ENCODE results near the gene CMTR1. TPM values are rescaled to one million over a fixed set of nuclear protein-coding genes. Genes with fewer than 3 reads are reported as not detected.

Gene CMTR1
- total RNA-seq, 1 donor from 2014 or later: 33.6 TPM

Other genes with a start within 250 kb of the CMTR1 start
- 15.3 TPM for gene TBC1D22B, start 175.4 kb upstream of the CMTR1 start, total RNA-seq
- gene TMEM217, start 175.1 kb upstream of the CMTR1 start, total RNA-seq: 0.55 TPM
- gene RNF8, start 79.2 kb upstream of the CMTR1 start, total RNA-seq: 17.7 TPM
- 12.9 TPM for gene CCDC167, start 66.7 kb downstream of the CMTR1 start, total RNA-seq